ENCODE results near the gene CRAMP1.

GRCh38 chr16:1709356-1709755 is 97.2 kb downstream of the CRAMP1 start:
- TF ChIP-seq GABPA (IDR thresholded peaks at IDR 0.05; ENCODE audit: low read depth) (no peak), CTCF (IDR thresholded peaks at IDR 0.05; ENCODE audit: insufficient read depth, low read length) (no peak), SPI1 (IDR thresholded peaks at IDR 0.05; ENCODE audit: borderline replicate concordance, low read depth) (no peak), POLR2AphosphoS5 (IDR thresholded peaks at IDR 0.05; ENCODE audit: low read depth) (no peak), REST (IDR thresholded peaks at IDR 0.05; ENCODE audit: insufficient replicate concordance, low read depth) (no peak)

Data from HL-60 (cell line).